ENCODE data around the gene IFNLR1. TPM values are rescaled to one million over a fixed set of nuclear protein-coding genes. Genes with fewer than 3 reads are reported as not detected.

Gene IFNLR1
- total RNA-seq, 2 experiments from 2014 or later, result 1.2 to 1.3 TPM

GRCh38 chr1:24206516-24207394 is 19.7 kb upstream of the IFNLR1 start:
- Mint-ChIP-seq H3K4me1 (ENCODE audit: low read depth) (no peaks in the 10 kb centered on the region), H3K27me3 (no peaks in the 10 kb centered on the region), H3K27ac (no peak overlapping the region), H3K4me3 (no peak overlapping the region), H3K36me3 (ENCODE audit: low read depth) (no peaks in the 10 kb centered on the region), H3K9me3 (peaks cover 2% of the 10 kb centered on the region)
- no peak for TF ChIP-seq CTCF (IDR thresholded peaks at IDR 0.05)
- H3K9me3 ChIP-seq (ENCODE audit: control insufficient read depth in 1 of 2, insufficient read depth in 1 of 2, low read length in 2 of 2), result peaks cover 0 to under 1% of the 10 kb centered on the region in 2 experiments
- ChIA-PET CTCF (no interaction called here), POLR2A (no interaction called here)
- H3K27ac ChIP-seq (ENCODE audit: low read depth in 1 of 2, low read length in 2 of 2), result no peak overlapping the region
- H3K36me3 ChIP-seq (ENCODE audit: insufficient read depth, low read length), result no peaks in the 10 kb centered on the region
- ATAC-seq (ENCODE audit: poor library complexity) (no peak), DNase-seq (no peak)
- H3K4me1 ChIP-seq (ENCODE audit: insufficient read depth, low read length), result no peaks in the 10 kb centered on the region
- H3K27me3 ChIP-seq (ENCODE audit: control insufficient read depth in 1 of 2, insufficient read depth in 2 of 2, low read length in 2 of 2), result peaks cover 0 to 8% of the 10 kb centered on the region in 2 experiments
- intact Hi-C loops (cut with DNase I, micrococcal nuclease), result no loop called here
- no peak overlapping the region for H3K4me3 ChIP-seq (ENCODE audit: low read length)

- no peaks in the 10 kb centered on the region for H3K36me3 ChIP-seq (ENCODE audit: insufficient read depth, low read length)
- Mint-ChIP-seq H3K4me3 (no peak overlapping the region), H3K27me3 (no peaks in the 10 kb centered on the region), H3K4me1 (ENCODE audit: low read depth) (no peaks in the 10 kb centered on the region), H3K36me3 (ENCODE audit: low read depth) (no peaks in the 10 kb centered on the region), H3K9me3 (no peaks in the 10 kb centered on the region), H3K27ac (no peak overlapping the region)
- TF ChIP-seq CTCF (IDR thresholded peaks at IDR 0.05), result no peak
- POLR2A ChIA-PET, result no interaction called here
- ATAC-seq (ENCODE audit: poor library complexity) (no peak), DNase-seq (no peak)
- intact Hi-C loops (cut with DNase I, micrococcal nuclease), result no loop called here
- H3K4me3 ChIP-seq (ENCODE audit: low read length), result no peak overlapping the region
- peaks cover 0 to 8% of the 10 kb centered on the region in 2 experiments for H3K27me3 ChIP-seq (ENCODE audit: control insufficient read depth in 1 of 2, insufficient read depth in 2 of 2, low read length in 2 of 2)
- H3K9me3 ChIP-seq (ENCODE audit: control insufficient read depth in 1 of 2, insufficient read depth in 1 of 2, low read length in 2 of 2), result no peaks in the 10 kb centered on the region
- CTCF ChIA-PET, result no interaction called here
- no peak overlapping the region for H3K27ac ChIP-seq (ENCODE audit: low read depth in 1 of 2, low read length in 2 of 2)
- H3K4me1 ChIP-seq (ENCODE audit: insufficient read depth, low read length), result no peaks in the 10 kb centered on the region
These were observed 19.0 kb upstream of the IFNLR1 start for GRCh38 chr1:24206083-24206464.

GRCh38 chr1:24205345-24206082 is 18.4 kb upstream of the IFNLR1 start:
- no peak for TF ChIP-seq CTCF (IDR thresholded peaks at IDR 0.05)
- H3K4me3 ChIP-seq (ENCODE audit: low read length), result no peak overlapping the region
- Mint-ChIP-seq H3K36me3 (ENCODE audit: low read depth) (no peaks in the 10 kb centered on the region), H3K27me3 (no peaks in the 10 kb centered on the region), H3K9me3 (no peaks in the 10 kb centered on the region), H3K4me1 (ENCODE audit: low read depth) (no peaks in the 10 kb centered on the region), H3K4me3 (no peak overlapping the region), H3K27ac (no peak overlapping the region)
- POLR2A ChIA-PET, result no interaction called here
- no peak for DNase-seq
- H3K36me3 ChIP-seq (ENCODE audit: insufficient read depth, low read length), result no peaks in the 10 kb centered on the region
- CTCF ChIA-PET, result interaction anchor here (2.8 kb wide), 1 partner anchor 186 kb away, joined by 14 read pairs; no protein-coding TSS in a partner anchor
- ATAC-seq (ENCODE audit: poor library complexity), result no peak
- no peaks in the 10 kb centered on the region for H3K4me1 ChIP-seq (ENCODE audit: insufficient read depth, low read length)
- peaks cover 0 to 8% of the 10 kb centered on the region in 2 experiments for H3K27me3 ChIP-seq (ENCODE audit: control insufficient read depth in 1 of 2, insufficient read depth in 2 of 2, low read length in 2 of 2)
- no peaks in the 10 kb centered on the region for H3K9me3 ChIP-seq (ENCODE audit: control insufficient read depth in 1 of 2, insufficient read depth in 1 of 2, low read length in 2 of 2)
- intact Hi-C loops (cut with DNase I, micrococcal nuclease), result no loop called here
- no peak overlapping the region for H3K27ac ChIP-seq (ENCODE audit: low read depth in 1 of 2, low read length in 2 of 2)
